Activated gamma-delta T cell (primary cell): ENCODE data around the gene AKAP13.

Experiments used
- DNase-seq: peaks from one replicate; lab custom pipeline; 2025; lab: John Stamatoyannopoulos, UW

The AKAP13 gene

GRCh38 chr15:85753261-85753660, 372.9 kb downstream of the AKAP13 start:
- no peak for DNase-seq

- no peak for DNase-seq
These were observed 373.5 kb downstream of the AKAP13 start for GRCh38 chr15:85753791-85754452.

GRCh38 chr15:85754989-85755388, 374.6 kb downstream of the AKAP13 start:
- no peak for DNase-seq

DNA sequence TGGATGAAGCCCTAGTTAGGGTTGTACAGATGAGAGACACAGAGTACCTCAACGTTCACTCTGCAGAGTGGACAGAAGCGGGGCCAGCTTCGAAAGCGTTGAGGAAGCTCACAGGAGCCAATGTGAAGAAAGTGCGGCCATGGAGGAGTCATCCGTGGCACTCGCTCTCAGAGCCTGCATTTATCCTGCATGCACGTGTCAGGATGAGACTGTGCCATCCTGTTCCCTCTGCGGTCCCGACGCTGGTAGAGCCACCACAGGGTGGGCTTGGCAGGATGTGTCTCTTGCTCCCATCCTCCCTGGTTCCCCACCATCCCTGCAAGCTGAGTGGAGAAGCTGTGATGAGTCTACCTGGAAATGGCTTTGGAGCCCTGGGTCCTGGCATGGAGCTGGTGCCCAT, 375.1 kb downstream of the AKAP13 start:
- DNase-seq, result no peak

DNA sequence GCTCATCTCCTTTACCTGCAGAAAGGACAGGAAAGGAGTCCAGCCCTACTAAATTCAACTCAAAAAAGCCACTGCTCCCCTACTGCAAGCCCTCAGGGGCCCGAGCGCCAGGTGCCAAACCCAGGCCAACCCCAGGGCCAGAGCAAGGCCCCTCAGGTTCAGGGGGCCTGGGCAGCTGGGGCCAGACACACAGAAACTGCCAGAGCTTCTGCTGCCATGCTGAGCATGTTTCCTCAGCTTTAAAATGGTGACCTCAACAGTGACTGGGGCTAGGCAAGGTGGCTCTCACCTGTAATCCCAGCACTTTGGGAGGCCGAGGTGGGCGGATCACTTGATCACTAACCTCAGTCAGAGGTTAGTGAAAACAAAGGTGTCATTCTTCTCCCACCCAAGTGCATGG, 375.5 kb downstream of the AKAP13 start:
- no peak for DNase-seq

- DNase-seq, result no peak
These were observed 376.1 kb downstream of the AKAP13 start for GRCh38 chr15:85756411-85757072.

DNA sequence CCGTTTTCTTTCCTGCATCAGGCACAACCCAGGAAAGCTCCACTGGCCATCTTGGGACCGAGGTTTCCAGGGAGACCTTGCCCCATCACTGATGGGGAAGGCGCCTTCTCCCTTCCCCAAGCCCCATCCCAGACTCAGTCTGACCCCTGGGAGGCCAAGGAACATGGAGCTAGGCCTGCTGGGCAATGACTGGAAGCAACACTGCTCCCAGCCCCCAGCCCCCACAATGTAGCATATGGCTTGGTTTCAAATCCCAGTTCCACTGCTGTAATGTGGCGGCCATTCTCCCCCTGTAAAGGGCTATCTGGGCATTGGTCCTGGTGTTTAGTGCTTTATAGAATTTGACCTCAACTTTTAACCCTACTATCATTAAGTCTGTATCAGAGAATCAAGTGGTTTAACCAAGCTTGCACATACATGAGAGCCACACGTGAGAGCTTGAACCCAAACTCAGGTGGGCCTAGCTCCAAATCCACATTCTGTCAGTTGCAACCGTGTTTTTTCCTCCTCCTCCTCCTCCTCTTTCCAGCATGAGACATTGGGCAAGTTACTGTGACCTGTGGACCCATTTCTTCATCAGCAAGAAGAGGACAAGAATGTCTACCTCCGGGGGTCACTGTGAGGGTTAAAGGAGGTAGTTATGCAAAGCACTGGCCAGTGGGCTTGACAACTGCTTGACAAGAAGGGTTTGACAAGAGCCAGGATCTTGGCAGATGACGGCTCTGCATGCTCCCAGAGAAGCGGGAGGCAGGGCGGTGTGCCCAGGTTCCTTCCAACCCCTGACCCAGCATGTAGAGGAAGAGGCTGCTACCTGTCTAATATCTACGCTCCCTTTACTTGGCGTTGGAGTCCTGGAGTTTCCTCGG, 376.9 kb downstream of the AKAP13 start:
- no peak for DNase-seq

GRCh38 chr15:85757939-85758654, 377.7 kb downstream of the AKAP13 start:
- DNase-seq, result no peak

GRCh38 chr15:85758655-85758978, 378.2 kb downstream of the AKAP13 start:
- DNase-seq, result no peak

DNA sequence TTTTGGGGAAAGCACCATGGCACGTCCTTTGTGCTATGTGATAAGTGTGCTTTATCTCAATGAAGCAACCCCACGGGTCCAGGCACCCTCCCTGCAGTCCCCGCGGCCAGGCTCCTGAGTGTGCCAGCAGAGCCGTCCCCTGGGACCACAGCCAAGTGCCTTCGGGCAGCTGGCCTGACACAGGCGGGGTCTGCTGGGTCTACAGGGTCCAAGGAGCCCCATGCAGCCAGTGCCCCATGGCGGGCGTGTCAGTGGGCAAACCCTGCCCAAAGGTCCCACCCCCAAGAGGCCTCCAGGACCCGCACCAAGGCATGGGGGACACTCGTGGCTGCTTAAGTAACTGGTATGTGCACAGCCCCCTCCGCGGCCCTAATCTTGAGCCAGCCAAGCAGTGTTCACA, 379.0 kb downstream of the AKAP13 start:
- DNase-seq, result no peak

DNA sequence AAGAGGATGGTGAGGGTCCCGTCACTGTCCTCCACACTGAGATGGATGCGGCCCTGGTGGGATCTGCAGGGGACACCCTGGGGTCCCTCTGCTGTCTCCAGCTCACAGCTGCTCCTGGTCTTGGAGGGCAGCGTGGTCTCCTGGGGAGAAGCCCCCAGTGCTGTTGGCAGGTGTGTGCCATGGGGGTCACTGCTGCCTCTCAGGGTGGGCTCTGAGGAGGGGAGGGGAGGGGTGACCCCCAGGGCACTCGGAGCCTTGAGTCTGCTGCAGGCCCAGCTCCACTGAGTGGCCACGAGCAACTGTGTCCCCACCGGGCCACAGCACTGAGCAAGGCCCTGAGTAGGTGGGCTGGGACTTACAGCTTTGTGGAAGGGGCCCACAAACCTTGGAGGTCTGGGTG, 379.6 kb downstream of the AKAP13 start:
- no peak for DNase-seq

- no peak for DNase-seq
These were observed 380.3 kb downstream of the AKAP13 start for GRCh38 chr15:85760531-85761371.

DNA sequence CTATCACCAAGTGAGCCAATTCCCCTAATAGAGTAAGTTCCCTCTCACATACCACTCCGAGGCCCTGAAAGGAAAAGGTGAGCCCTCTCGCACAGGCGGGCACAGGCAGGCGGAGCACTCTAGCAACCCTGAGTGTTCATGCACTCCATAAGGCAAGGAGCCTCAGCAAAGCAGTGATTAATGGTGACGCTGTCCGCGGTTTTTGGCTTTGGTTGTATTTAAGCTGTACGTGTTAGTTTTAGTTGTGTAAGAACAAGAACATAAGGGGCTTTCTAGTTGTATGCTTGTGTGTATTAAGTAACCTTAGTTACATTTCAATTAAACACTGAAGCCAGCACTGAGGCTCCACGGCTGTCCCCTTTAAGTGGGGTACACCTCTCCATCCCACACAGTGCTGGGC, 381.2 kb downstream of the AKAP13 start:
- no peak for DNase-seq

DNA sequence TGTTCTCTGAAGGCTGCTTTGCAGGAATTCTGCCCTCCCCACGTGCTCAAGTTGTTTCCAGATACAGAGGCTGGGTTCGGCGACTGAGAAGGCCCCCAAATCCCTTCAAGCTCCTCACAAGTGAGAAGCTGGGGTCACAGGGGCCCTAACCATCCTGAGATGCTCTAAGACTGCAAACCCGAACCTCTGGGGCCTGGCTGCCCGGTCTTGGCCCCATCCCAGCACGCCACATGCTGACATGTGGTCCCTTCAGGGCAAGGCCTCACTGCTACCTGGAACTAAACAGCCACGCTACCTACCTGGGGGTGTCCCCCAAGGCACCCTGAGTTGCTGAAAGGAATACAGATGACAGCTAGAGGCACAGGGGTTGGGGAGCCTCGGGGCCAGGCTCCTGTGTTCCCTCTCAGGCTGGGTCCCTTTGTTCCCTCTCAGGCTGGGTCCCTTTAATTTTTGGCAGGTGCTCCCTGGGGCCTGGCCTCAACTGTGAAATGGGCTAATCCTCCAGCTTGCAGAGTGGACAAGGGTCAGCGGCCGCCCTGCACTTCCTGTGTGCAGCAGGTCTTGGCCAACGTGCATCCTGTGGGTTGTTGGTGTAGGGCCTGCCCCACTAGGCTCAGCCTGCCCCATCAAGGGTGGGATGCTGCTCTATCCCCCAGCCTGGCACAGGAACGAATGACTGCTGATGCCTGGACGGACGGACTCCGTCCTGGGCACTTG, 381.8 kb downstream of the AKAP13 start:
- no peak for DNase-seq

GRCh38 chr15:85762756-85763127, 382.3 kb downstream of the AKAP13 start:
- no peak for DNase-seq

DNA sequence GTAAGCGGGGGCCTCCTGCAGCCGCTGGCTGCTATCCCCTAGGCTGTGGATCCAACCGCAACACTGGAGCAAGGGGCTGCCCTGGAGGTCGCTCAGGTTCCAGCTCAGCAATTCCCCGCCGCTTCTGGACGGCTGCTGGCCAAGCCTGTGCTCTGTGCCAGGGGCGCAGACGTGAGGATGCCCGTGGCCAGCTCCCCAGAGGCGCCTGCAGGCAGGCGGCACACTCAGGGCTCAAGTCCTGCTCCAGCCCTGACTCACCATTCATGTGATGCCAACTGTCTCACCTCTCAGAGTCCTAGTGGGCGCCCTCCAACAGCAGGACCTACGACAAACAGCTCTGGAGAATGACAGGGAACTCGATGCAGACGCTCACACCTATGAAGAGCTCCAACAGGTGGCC, 382.8 kb downstream of the AKAP13 start:
- DNase-seq, result no peak

DNA sequence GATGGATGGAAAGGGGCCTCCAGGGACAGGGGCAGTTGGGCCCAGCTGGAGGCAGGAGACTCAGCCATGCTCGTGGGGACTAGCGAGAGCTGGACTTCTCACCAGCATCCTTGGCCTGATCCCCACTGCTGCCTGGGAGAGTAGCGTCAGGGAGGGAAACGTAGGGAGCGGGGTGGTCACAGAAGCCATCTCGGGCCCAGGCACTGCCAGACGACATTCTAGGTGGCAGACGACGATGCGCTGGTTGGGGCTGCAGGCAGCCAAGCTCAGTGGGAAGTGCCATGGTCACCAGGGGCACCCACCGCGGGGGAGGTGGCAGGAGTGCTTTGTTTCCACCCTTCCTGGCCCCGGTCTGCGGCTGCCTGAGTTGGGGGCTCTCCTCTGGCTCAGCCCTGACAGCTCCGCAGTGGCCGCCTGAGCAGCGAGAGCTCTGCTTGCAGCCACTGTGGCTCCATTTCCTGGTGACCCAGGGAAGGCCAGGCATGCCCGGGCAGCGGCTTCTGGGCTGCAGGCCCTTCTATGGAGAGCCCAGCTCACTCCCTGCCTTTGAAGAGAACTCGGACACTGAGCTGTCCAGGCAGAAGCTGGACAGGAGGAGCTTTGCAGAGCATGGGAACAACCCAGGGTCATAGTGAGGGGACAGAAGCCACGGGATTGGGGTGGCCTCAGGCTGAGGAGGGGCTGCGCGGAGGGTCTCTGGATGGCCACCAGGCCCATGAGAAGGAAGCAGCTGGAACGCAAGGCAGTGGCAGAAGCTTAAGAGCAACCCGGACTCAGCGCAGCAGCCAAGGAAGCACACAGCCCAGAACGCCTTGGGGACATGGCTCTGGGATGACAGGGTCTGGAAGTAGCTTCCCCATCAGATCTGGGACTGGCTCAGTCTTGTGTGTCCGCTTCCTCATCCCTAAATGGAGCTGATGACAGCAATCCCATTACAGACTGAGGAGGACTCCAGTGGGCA, 383.6 kb downstream of the AKAP13 start:
- no peak for DNase-seq

DNA sequence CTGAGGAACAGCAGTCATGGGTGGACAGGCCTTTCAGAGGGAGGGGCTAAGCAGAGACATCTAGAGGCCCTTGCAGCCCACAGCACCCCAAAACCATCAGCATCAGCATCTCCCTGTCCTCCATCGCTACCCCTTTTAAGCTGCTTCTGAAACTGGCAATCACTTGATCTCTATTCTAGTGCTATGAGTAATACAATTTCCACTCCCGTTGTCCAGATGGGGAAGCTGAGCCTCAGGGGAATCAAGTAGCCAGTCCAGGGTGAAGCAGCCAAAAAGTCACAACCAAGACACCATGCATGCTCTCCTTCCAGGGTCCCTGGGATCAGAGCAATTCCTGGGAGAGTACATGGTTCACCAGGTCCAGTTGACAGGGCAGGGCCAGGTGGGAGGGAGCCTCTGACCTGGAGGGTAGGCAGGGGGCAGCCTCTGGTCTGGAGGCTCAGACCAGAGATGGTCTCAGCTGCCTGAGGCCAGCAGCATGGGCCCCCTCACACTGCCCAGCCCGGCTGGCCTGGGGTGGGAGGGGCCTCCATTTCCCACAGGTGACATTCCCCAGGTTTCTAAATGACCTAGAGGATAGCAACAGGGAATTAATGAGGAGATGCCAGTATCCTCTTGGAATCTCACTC, 384.4 kb downstream of the AKAP13 start:
- no peak for DNase-seq
